Panc1 (cell line): Measurements from ENCODE around the gene GADL1. TPM values are rescaled to one million over a fixed set of nuclear protein-coding genes. Genes with fewer than 3 reads are reported as not detected.

Experiments
- ATAC-seq: fragments of 200-7000 bp; cut with Tn5 transposase; 2 replicates; pipeline ENCODE4 v1.9.1; 2020; ENCODE audit warnings: mild to moderate bottlenecking, moderate library complexity
- BruUV-seq: library from RNA; stranded (reverse); fragments of 400-500 nt; replicated peaks from 2 replicates; lab custom pipeline; 2021; lab: Mats Ljungman, UMichigan
- CTCF ChIA-PET: fragments of 300-600 bp; sonication (Branson Sonifier 250); formaldehyde crosslinking; loops from one replicate; lab custom pipeline; 2022; ENCODE audit warnings: antibody characterized with exemption; lab: Charles Lee
- POLR2A ChIA-PET: fragments of 300-600 bp; sonication (Branson Sonifier 250); formaldehyde crosslinking; loops from one replicate; lab custom pipeline; 2022; ENCODE audit warnings: antibody characterized with exemption; lab: Charles Lee
- DNase-seq: peaks from one replicate; pipeline ENCODE4 v3.0.0-alpha.2; 2010; ENCODE audit warnings: low read depth, low spot score
- H3K27ac ChIP-seq: 2 replicates; pipeline ENCODE4 v1.5.1; 2011; ENCODE audit warnings: mild to moderate bottlenecking, low read length, inconsistent platforms
- H3K27me3 ChIP-seq: fragments of 200-500 bp; sonication (Bioruptor generic); 2 replicates; pipeline ENCODE4 v1.6.0; 2014; ENCODE audit warnings: low read length, inconsistent platforms; ENCODE audit not compliant: control insufficient read depth, insufficient read depth
- H3K36me3 ChIP-seq: fragments of 200-500 bp; sonication (Bioruptor generic); 2 replicates; pipeline ENCODE4 v1.5.1; 2014; ENCODE audit warnings: inconsistent platforms, mild to moderate bottlenecking, low read length, moderate library complexity; ENCODE audit not compliant: control insufficient read depth, insufficient read depth
- H3K4me1 ChIP-seq: 2 replicates; pipeline ENCODE4 v1.5.1; 2011; ENCODE audit warnings: inconsistent platforms, mild to moderate bottlenecking, low read length, moderate library complexity; ENCODE audit not compliant: control insufficient read depth, insufficient read depth
- H3K4me3 ChIP-seq, 2 experiments: 2 replicates each; pipeline ENCODE4 v1.5.1; 2011 to 2012; ENCODE audit warnings: low read depth in 2 of 2, low read length in 2 of 2, mild to moderate bottlenecking in 2 of 2, inconsistent platforms in 1 of 2, moderate library complexity in 1 of 2
- H3K9me3 ChIP-seq: fragments of 200-500 bp; sonication (Bioruptor generic); 2 replicates; pipeline ENCODE4 v1.5.1; 2014; ENCODE audit warnings: low read depth, mild to moderate bottlenecking, inconsistent platforms, low read length, moderate library complexity; ENCODE audit not compliant: control insufficient read depth, insufficient read depth
- POLR2AphosphoS5 ChIP-seq: IDR thresholded peaks from 2 replicates; pipeline ENCODE4 v1.6.1; 2012; ENCODE audit warnings: mild to moderate bottlenecking, low read depth, low read length, moderate library complexity
- SIN3A ChIP-seq: IDR thresholded peaks from 2 replicates; pipeline ENCODE4 v1.6.1; 2012; ENCODE audit warnings: low read depth, mild to moderate bottlenecking, low read length, moderate library complexity, borderline replicate concordance; ENCODE audit not compliant: insufficient read depth
- TCF7L2 ChIP-seq: IDR thresholded peaks from 2 replicates; pipeline ENCODE4 v1.6.1; 2011; ENCODE audit warnings: mild to moderate bottlenecking, low read depth, low read length, inconsistent platforms
- in situ Hi-C: cut with HindIII; loops from 2 replicates; pipeline ENCODE4 v1.10.0; 2016; ENCODE audit warnings: low sequenced_read_pairs, low pct_unique_long_range_greater_than_20kb
- intact Hi-C: fragments of 100-400 bp; cut with micrococcal nuclease; formaldehyde crosslinking; loops from one replicate; pipeline ENCODE4 v1.10.0; 2022; ENCODE audit not compliant: unreplicated experiment
- total RNA-seq: library from RNA; stranded (reverse); gene quantifications from one replicate; pipeline ENCODE4 v1.2.1, GENCODE V29; 2021; ENCODE audit not compliant: unreplicated experiment
- TF ChIP-seq, protein P1 (sequence below): fragments of 450-650 bp; IDR thresholded peaks from 2 replicates; pipeline ENCODE4 v1.5.1; 2017; ENCODE audit warnings: mild to moderate bottlenecking
- TF ChIP-seq, protein P2 (sequence below), 2 experiments: IDR thresholded peaks; 2 replicates each; pipeline ENCODE4 v1.6.1; 2011 to 2012; ENCODE audit warnings: low read depth in 2 of 2, control low read depth in 1 of 2, low read length in 1 of 2, mild to moderate bottlenecking in 1 of 2, moderate library complexity in 1 of 2; ENCODE audit not compliant: insufficient read depth in 1 of 2

The GADL1 gene
- total RNA-seq, 1 experiment from 2014 or later, result not detected

DNA sequence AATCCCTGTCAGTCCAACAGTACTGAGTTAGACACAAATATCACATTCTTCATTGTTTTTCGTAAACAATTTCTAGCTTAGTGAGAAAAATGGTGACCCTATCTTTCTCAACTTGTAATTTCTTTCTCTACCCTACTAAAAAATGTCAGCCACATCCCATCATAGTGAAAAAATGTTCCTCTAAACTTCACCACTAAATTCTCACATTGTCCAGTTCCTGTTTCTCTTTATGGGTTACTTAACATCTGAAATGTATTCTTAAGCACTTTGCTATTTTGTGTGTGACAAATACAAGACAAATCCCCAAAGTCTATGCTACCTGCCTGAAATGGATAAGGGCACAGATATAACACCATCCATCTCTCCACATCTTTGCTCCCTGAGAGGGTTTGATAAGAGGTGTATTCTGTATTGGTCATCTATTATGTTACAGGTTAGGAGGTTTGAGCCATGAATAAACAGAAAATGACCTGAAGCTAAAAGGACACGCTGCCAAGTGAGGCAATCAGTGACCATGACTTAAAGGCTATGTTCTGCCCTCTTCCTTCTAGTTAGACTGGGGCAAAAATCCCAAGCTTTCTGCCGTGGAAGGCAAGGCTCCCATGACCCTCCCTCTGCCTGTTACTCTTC is 118.2 kb downstream of the GADL1 start:
- H3K27me3 ChIP-seq, result no peaks in the 10 kb centered on the region; the same call in 1 of the 2 replicates
- CTCF ChIA-PET, result no interaction called here
- in situ Hi-C loops, result no loop called here
- POLR2A ChIA-PET, result no interaction called here
- no peak overlapping the region for H3K27ac ChIP-seq
- no peak for TF ChIP-seq SIN3A
- H3K9me3 ChIP-seq, result no peaks in the 10 kb centered on the region
- no peak overlapping the region for H3K4me3 ChIP-seq
- ATAC-seq (no peak), DNase-seq (no peak)
- no TSS peak for BruUV-seq
- no peaks in the 10 kb centered on the region for H3K36me3 ChIP-seq
- intact Hi-C loops, result no loop called here
- H3K4me1 ChIP-seq, result no peaks in the 10 kb centered on the region

DNA sequence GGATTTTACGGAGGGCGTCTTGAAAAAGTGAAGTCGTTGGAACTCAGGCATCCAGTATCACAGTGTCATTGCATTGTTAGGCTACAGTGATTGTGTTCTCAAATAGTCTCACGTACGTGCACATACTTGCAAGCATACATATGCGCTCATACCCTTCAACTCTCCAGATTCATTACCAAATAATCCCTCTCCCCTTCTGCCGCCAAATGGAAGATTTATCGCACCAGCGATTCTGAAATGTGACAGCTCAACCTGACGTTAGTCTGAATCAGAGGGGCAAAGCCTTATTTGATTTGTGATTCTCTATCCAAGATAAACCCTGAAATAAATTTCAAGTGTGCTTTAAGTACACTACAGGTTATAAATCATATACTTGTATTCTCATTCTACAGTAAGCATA is 119.4 kb downstream of the GADL1 start:
- Histone ChIP-seq H3K27me3 (no peaks in the 10 kb centered on the region; the same call in 1 of the 2 replicates), H3K4me1 (no peaks in the 10 kb centered on the region), H3K9me3 (no peaks in the 10 kb centered on the region), H3K27ac (no peak overlapping the region), H3K36me3 (no peaks in the 10 kb centered on the region), H3K4me3 (no peak overlapping the region)
- no peak for TF ChIP-seq TCF7L2
- TF ChIP-seq SIN3A, result no peak
- TF ChIP-seq, protein P1, sequence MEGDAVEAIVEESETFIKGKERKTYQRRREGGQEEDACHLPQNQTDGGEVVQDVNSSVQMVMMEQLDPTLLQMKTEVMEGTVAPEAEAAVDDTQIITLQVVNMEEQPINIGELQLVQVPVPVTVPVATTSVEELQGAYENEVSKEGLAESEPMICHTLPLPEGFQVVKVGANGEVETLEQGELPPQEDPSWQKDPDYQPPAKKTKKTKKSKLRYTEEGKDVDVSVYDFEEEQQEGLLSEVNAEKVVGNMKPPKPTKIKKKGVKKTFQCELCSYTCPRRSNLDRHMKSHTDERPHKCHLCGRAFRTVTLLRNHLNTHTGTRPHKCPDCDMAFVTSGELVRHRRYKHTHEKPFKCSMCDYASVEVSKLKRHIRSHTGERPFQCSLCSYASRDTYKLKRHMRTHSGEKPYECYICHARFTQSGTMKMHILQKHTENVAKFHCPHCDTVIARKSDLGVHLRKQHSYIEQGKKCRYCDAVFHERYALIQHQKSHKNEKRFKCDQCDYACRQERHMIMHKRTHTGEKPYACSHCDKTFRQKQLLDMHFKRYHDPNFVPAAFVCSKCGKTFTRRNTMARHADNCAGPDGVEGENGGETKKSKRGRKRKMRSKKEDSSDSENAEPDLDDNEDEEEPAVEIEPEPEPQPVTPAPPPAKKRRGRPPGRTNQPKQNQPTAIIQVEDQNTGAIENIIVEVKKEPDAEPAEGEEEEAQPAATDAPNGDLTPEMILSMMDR, result no peak
- TF ChIP-seq, protein P2, sequence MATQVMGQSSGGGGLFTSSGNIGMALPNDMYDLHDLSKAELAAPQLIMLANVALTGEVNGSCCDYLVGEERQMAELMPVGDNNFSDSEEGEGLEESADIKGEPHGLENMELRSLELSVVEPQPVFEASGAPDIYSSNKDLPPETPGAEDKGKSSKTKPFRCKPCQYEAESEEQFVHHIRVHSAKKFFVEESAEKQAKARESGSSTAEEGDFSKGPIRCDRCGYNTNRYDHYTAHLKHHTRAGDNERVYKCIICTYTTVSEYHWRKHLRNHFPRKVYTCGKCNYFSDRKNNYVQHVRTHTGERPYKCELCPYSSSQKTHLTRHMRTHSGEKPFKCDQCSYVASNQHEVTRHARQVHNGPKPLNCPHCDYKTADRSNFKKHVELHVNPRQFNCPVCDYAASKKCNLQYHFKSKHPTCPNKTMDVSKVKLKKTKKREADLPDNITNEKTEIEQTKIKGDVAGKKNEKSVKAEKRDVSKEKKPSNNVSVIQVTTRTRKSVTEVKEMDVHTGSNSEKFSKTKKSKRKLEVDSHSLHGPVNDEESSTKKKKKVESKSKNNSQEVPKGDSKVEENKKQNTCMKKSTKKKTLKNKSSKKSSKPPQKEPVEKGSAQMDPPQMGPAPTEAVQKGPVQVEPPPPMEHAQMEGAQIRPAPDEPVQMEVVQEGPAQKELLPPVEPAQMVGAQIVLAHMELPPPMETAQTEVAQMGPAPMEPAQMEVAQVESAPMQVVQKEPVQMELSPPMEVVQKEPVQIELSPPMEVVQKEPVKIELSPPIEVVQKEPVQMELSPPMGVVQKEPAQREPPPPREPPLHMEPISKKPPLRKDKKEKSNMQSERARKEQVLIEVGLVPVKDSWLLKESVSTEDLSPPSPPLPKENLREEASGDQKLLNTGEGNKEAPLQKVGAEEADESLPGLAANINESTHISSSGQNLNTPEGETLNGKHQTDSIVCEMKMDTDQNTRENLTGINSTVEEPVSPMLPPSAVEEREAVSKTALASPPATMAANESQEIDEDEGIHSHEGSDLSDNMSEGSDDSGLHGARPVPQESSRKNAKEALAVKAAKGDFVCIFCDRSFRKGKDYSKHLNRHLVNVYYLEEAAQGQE (IDR thresholded peaks at IDR 0.05; ENCODE audit: insufficient read depth in 1 of 2, low read depth in 2 of 2, low read length in 1 of 2), result no peak
- TF ChIP-seq POLR2AphosphoS5, result no peak
- ATAC-seq (no peak), DNase-seq (no peak)
- CTCF ChIA-PET, result no interaction called here
- POLR2A ChIA-PET, result no interaction called here
- BruUV-seq, result no TSS peak
- in situ Hi-C loops, result no loop called here
- intact Hi-C loops, result no loop called here

DNA sequence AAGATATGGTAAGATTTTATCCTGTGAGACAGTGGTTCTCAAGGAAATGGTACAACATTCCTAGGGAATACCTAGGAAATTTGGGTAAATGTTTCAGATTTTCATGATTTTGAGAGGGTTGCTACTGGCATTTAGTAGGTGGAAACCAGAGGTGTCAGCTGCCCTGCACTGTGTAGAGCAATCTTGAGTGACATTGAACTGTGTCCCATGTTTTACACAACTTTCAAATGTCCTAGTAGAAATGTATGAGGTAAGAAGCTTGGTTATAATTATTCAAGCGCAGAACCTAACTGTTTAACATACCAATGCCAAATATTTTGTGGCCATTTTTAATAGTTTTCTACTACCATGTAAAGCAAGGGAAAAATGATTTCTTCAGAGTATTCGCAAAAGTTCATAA is 120.4 kb downstream of the GADL1 start:
- Histone ChIP-seq H3K4me3 (no peak overlapping the region), H3K27me3 (no peaks in the 10 kb centered on the region; the same call in 1 of the 2 replicates), H3K9me3 (no peaks in the 10 kb centered on the region), H3K36me3 (no peaks in the 10 kb centered on the region), H3K4me1 (no peaks in the 10 kb centered on the region), H3K27ac (no peak overlapping the region)
- DNase-seq, result no peak
- intact Hi-C loops (no loop called here), in situ Hi-C loops (no loop called here)
- TF ChIP-seq, protein P2 (IDR thresholded peaks at IDR 0.05; ENCODE audit: insufficient read depth in 1 of 2, low read depth in 2 of 2, low read length in 1 of 2), result no peak
- TF ChIP-seq, protein P1, result no peak
- ChIA-PET CTCF (no interaction called here), POLR2A (no interaction called here)
- ATAC-seq, result no peak
- no TSS peak for BruUV-seq
